ENCODE data around the gene LRMDA. TPM values are rescaled to one million over a fixed set of nuclear protein-coding genes. Genes with fewer than 3 reads are reported as not detected.

Gene LRMDA
- total RNA-seq, 2 experiments from 2014 or later: not detected

DNA sequence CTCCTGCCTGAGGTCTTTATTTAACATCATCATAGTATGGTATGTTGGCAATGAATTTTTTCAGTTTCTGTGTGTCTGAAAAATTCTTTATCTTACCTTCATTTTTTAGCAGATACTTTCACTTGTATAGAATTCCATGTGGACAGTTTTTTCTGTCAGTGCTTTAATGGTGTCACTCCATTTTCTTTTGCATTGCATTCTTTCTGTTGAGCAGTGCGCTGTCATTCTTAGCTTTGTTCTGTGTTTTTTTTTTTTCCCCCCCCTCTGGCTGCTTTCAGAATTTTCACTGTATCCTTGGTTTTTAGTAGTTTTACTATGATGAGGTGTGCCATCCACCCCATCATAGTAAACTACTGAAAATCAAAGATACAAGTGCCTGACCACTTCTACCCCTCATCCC lies 120.7 kb downstream of the LRMDA start:
- BruUV-seq (replicated peaks): no TSS peak
- no peaks in the 10 kb centered on the region for H3K9me2 ChIP-seq (ENCODE audit: insufficient read depth, low read length)
- no peak overlapping the region for H3K4me3 ChIP-seq (ENCODE audit: low read depth, low read length, poor library complexity, severe bottlenecking)
- no peak overlapping the region for H2AFZ ChIP-seq (ENCODE audit: low read length)
- H3K4me2 ChIP-seq (ENCODE audit: low read length): no peak overlapping the region
- no peak overlapping the region for H3K27ac ChIP-seq (ENCODE audit: low read depth, low read length, poor library complexity, severe bottlenecking)
- intact Hi-C loops (cut with micrococcal nuclease; ENCODE audit: unreplicated experiment): no loop called here
- H3K4me1 ChIP-seq (ENCODE audit: insufficient read depth, low read length, poor library complexity, severe bottlenecking): no peaks in the 10 kb centered on the region
- ChIA-PET CTCF (ENCODE audit: unreplicated experiment) (no interaction called here), POLR2A (no interaction called here)
- no peaks in the 10 kb centered on the region for H4K20me1 ChIP-seq (ENCODE audit: insufficient read depth, low read length)
- TF ChIP-seq EZH2phosphoT487 (IDR thresholded peaks at IDR 0.05; ENCODE audit: borderline replicate concordance, low read depth, low read length) (no peak), CTCF (conservative IDR thresholded peaks at IDR 0.05; ENCODE audit: low read length) (no peak)
- no peaks in the 10 kb centered on the region for H3K79me2 ChIP-seq (ENCODE audit: insufficient read depth, low read depth, low read length)
- H3K9me3 ChIP-seq (ENCODE audit: low read length): no peaks in the 10 kb centered on the region
- no peaks in the 10 kb centered on the region for H3K36me3 ChIP-seq (ENCODE audit: insufficient read depth, low read length)
- DNase-seq (ENCODE audit: low spot score): no peak

- H3K9me2 ChIP-seq (ENCODE audit: insufficient read depth, low read length): no peaks in the 10 kb centered on the region
- ChIA-PET CTCF (ENCODE audit: unreplicated experiment) (no interaction called here), POLR2A (no interaction called here)
- no peaks in the 10 kb centered on the region for H3K79me2 ChIP-seq (ENCODE audit: insufficient read depth, low read depth, low read length)
- H3K36me3 ChIP-seq (ENCODE audit: insufficient read depth, low read length): no peaks in the 10 kb centered on the region
- no peak overlapping the region for H2AFZ ChIP-seq (ENCODE audit: low read length)
- H3K4me1 ChIP-seq (ENCODE audit: insufficient read depth, low read length, poor library complexity, severe bottlenecking): no peaks in the 10 kb centered on the region
- no TSS peak for BruUV-seq (replicated peaks)
- no peak overlapping the region for H3K4me3 ChIP-seq (ENCODE audit: low read depth, low read length, poor library complexity, severe bottlenecking)
- TF ChIP-seq CTCF (conservative IDR thresholded peaks at IDR 0.05; ENCODE audit: low read length) (no peak), EZH2phosphoT487 (IDR thresholded peaks at IDR 0.05; ENCODE audit: borderline replicate concordance, low read depth, low read length) (no peak)
- no peaks in the 10 kb centered on the region for H4K20me1 ChIP-seq (ENCODE audit: insufficient read depth, low read length)
- H3K4me2 ChIP-seq (ENCODE audit: low read length): no peak overlapping the region
- intact Hi-C loops (cut with micrococcal nuclease; ENCODE audit: unreplicated experiment): no loop called here
- H3K9me3 ChIP-seq (ENCODE audit: low read length): no peaks in the 10 kb centered on the region
- DNase-seq (ENCODE audit: low spot score): no peak
- H3K27ac ChIP-seq (ENCODE audit: low read depth, low read length, poor library complexity, severe bottlenecking): no peak overlapping the region
Observed at GRCh38 chr10:75553550-75553949, 122.1 kb downstream of the LRMDA start.

GRCh38 chr10:75555323-75555722 lies 123.9 kb downstream of the LRMDA start:
- no peak overlapping the region for H3K27ac ChIP-seq (ENCODE audit: low read depth, low read length, poor library complexity, severe bottlenecking)
- CTCF ChIA-PET (ENCODE audit: unreplicated experiment): no interaction called here
- no peak overlapping the region for H2AFZ ChIP-seq (ENCODE audit: low read length)
- H3K4me2 ChIP-seq (ENCODE audit: low read length): no peak overlapping the region
- TF ChIP-seq CTCF (conservative IDR thresholded peaks at IDR 0.05; ENCODE audit: low read length) (no peak), EZH2phosphoT487 (IDR thresholded peaks at IDR 0.05; ENCODE audit: borderline replicate concordance, low read depth, low read length) (no peak)
- H3K4me1 ChIP-seq (ENCODE audit: insufficient read depth, low read length, poor library complexity, severe bottlenecking): no peaks in the 10 kb centered on the region
- DNase-seq (ENCODE audit: low spot score): no peak
- H3K9me3 ChIP-seq (ENCODE audit: low read length): no peaks in the 10 kb centered on the region
- intact Hi-C loops (cut with micrococcal nuclease; ENCODE audit: unreplicated experiment): no loop called here
- H3K9me2 ChIP-seq (ENCODE audit: insufficient read depth, low read length): no peaks in the 10 kb centered on the region
- no peak overlapping the region for H3K4me3 ChIP-seq (ENCODE audit: low read depth, low read length, poor library complexity, severe bottlenecking)
- no TSS peak for BruUV-seq (replicated peaks)
- H3K36me3 ChIP-seq (ENCODE audit: insufficient read depth, low read length): no peaks in the 10 kb centered on the region
- POLR2A ChIA-PET: no interaction called here
- H4K20me1 ChIP-seq (ENCODE audit: insufficient read depth, low read length): no peaks in the 10 kb centered on the region
- no peaks in the 10 kb centered on the region for H3K79me2 ChIP-seq (ENCODE audit: insufficient read depth, low read depth, low read length)

All from OCI-LY7 (cell line).